WTC11 (cell line): Measurements from ENCODE around the gene MYO7B. TPM values are rescaled to one million over a fixed set of nuclear protein-coding genes. Genes with fewer than 3 reads are reported as not detected.

Experiments
- ATAC-seq: fragments of 200-7000 bp; cut with Tn5 transposase; 2 replicates; pipeline ENCODE4 v1.10.0; 2021; ENCODE audit warnings: mild to moderate bottlenecking, moderate library complexity
- CTCF ChIA-PET: fragments of 300-600 bp; sonication (Branson Sonifier 250); formaldehyde crosslinking; loops from one replicate; lab custom pipeline; 2021; ENCODE audit warnings: antibody characterized with exemption; lab: Charles Lee
- POLR2A ChIA-PET: fragments of 350-600 bp; sonication (Branson Sonifier 250); formaldehyde crosslinking; loops from one replicate; lab custom pipeline; 2021; ENCODE audit warnings: antibody characterized with exemption; lab: Charles Lee
- DNase-seq: peaks from one replicate; pipeline ENCODE4 v3.0.0; 2021; ENCODE audit warnings: low spot score
- H3K27ac Mint-ChIP-seq: 2 replicates; pipeline ENCODE4 v1.8.0; 2021; ENCODE audit warnings: mixed read lengths
- H3K27me3 Mint-ChIP-seq: 2 replicates; pipeline ENCODE4 v1.8.0; 2021; ENCODE audit warnings: low read depth, mild to moderate bottlenecking, moderate library complexity, mixed read lengths
- H3K36me3 Mint-ChIP-seq: 2 replicates; pipeline ENCODE4 v1.8.0; 2021; ENCODE audit warnings: mixed read lengths
- H3K4me1 Mint-ChIP-seq: 2 replicates; pipeline ENCODE4 v1.8.0; 2022; ENCODE audit warnings: mixed read lengths
- H3K4me3 Mint-ChIP-seq: 2 replicates; pipeline ENCODE4 v1.8.0; 2021; ENCODE audit warnings: mild to moderate bottlenecking, moderate library complexity, mixed read lengths
- H3K9me3 Mint-ChIP-seq: 2 replicates; pipeline ENCODE4 v1.8.0; 2021; ENCODE audit warnings: mixed read lengths
- EMX1 ChIP-seq: fragments of 250-450 bp; sonication (Bioruptor Pico); IDR thresholded peaks from 2 replicates; pipeline ENCODE4 v1.8.0; 2021; ENCODE audit warnings: mild to moderate bottlenecking
- GABPB1 ChIP-seq: sonication (generic); formaldehyde crosslinking; IDR thresholded peaks from 2 replicates; pipeline ENCODE4 v1.8.1; 2023; ENCODE audit warnings: mild to moderate bottlenecking, missing genetic modification reagents
- JAZF1 ChIP-seq: fragments of 250-450 bp; sonication (Bioruptor Pico); IDR thresholded peaks from 2 replicates; pipeline ENCODE4 v1.9.0; 2021; ENCODE audit warnings: moderate library complexity, mild to moderate bottlenecking, inconsistent platforms
- MYBL2 ChIP-seq: sonication (generic); formaldehyde crosslinking; IDR thresholded peaks from 2 replicates; pipeline ENCODE4 v1.8.1; 2023; ENCODE audit warnings: mild to moderate bottlenecking, moderate library complexity, missing genetic modification reagents
- NR2C2 ChIP-seq: sonication (generic); formaldehyde crosslinking; IDR thresholded peaks from 2 replicates; pipeline ENCODE4 v1.8.0; 2022; ENCODE audit warnings: mild to moderate bottlenecking, missing genetic modification reagents
- OVOL2 ChIP-seq: fragments of 250-450 bp; sonication (Bioruptor Pico); IDR thresholded peaks from 2 replicates; pipeline ENCODE4 v1.9.0; 2021; ENCODE audit warnings: mild to moderate bottlenecking, borderline replicate concordance
- PRRX2 ChIP-seq: fragments of 250-450 bp; sonication (Bioruptor Pico); IDR thresholded peaks from 2 replicates; pipeline ENCODE4 v1.8.0; 2021; ENCODE audit warnings: mild to moderate bottlenecking
- RELA ChIP-seq: sonication (generic); formaldehyde crosslinking; IDR thresholded peaks from 2 replicates; pipeline ENCODE4 v1.8.1; 2022; ENCODE audit warnings: missing genetic modification reagents, mild to moderate bottlenecking, borderline replicate concordance
- RORB ChIP-seq: fragments of 250-450 bp; sonication (Bioruptor Pico); IDR thresholded peaks from 2 replicates; pipeline ENCODE4 v1.9.0; 2021; ENCODE audit warnings: mild to moderate bottlenecking
- SMAD3 ChIP-seq: sonication (generic); formaldehyde crosslinking; IDR thresholded peaks from 2 replicates; pipeline ENCODE4 v1.8.0; 2022; ENCODE audit warnings: missing genetic modification reagents, mild to moderate bottlenecking, borderline replicate concordance
- TEAD4 ChIP-seq: sonication (generic); formaldehyde crosslinking; IDR thresholded peaks from 2 replicates; pipeline ENCODE4 v1.8.0; 2022; ENCODE audit warnings: mild to moderate bottlenecking, missing genetic modification reagents
- TP53 ChIP-seq: sonication (generic); formaldehyde crosslinking; IDR thresholded peaks from 2 replicates; pipeline ENCODE4 v1.8.1; 2023; ENCODE audit warnings: mild to moderate bottlenecking, missing genetic modification reagents
- ZNF317 ChIP-seq: sonication (generic); formaldehyde crosslinking; IDR thresholded peaks from 2 replicates; pipeline ENCODE4 v1.8.1; 2023; ENCODE audit warnings: low read depth, mild to moderate bottlenecking, moderate library complexity, missing genetic modification reagents, borderline replicate concordance
- total RNA-seq: library from RNA; stranded (reverse); gene quantifications from 3 replicates; pipeline ENCODE4 v1.2.3, GENCODE V29; 2021
- TF ChIP-seq, protein P1 (sequence below): sonication (generic); formaldehyde crosslinking; IDR thresholded peaks from 2 replicates; pipeline ENCODE4 v1.8.1; 2023; ENCODE audit warnings: mild to moderate bottlenecking, missing genetic modification reagents, moderate library complexity
- TF ChIP-seq, protein P2 (sequence below): fragments of 250-450 bp; sonication (Bioruptor Pico); IDR thresholded peaks from 2 replicates; pipeline ENCODE4 v1.8.0; 2021; ENCODE audit warnings: mild to moderate bottlenecking
- TF ChIP-seq, protein P3 (sequence below): fragments of 250-450 bp; sonication (Bioruptor Pico); IDR thresholded peaks from 2 replicates; pipeline ENCODE4 v2.1.2; 2022; ENCODE audit warnings: mild to moderate bottlenecking, moderate library complexity
- TF ChIP-seq, protein P4 (sequence below): sonication (generic); formaldehyde crosslinking; IDR thresholded peaks from 2 replicates; pipeline ENCODE4 v1.8.0; 2022; ENCODE audit warnings: mild to moderate bottlenecking, missing genetic modification reagents
- TF ChIP-seq, protein P5 (sequence below): sonication (generic); formaldehyde crosslinking; IDR thresholded peaks from 2 replicates; pipeline ENCODE4 v1.8.0; 2022; ENCODE audit warnings: mild to moderate bottlenecking, missing genetic modification reagents
- TF ChIP-seq, protein P6 (sequence below): sonication (generic); formaldehyde crosslinking; IDR thresholded peaks from 2 replicates; pipeline ENCODE4 v1.8.1; 2023; ENCODE audit warnings: mild to moderate bottlenecking, moderate library complexity, missing genetic modification reagents

Gene MYO7B
- total RNA-seq, 1 experiment from 2014 or later = not detected

DNA sequence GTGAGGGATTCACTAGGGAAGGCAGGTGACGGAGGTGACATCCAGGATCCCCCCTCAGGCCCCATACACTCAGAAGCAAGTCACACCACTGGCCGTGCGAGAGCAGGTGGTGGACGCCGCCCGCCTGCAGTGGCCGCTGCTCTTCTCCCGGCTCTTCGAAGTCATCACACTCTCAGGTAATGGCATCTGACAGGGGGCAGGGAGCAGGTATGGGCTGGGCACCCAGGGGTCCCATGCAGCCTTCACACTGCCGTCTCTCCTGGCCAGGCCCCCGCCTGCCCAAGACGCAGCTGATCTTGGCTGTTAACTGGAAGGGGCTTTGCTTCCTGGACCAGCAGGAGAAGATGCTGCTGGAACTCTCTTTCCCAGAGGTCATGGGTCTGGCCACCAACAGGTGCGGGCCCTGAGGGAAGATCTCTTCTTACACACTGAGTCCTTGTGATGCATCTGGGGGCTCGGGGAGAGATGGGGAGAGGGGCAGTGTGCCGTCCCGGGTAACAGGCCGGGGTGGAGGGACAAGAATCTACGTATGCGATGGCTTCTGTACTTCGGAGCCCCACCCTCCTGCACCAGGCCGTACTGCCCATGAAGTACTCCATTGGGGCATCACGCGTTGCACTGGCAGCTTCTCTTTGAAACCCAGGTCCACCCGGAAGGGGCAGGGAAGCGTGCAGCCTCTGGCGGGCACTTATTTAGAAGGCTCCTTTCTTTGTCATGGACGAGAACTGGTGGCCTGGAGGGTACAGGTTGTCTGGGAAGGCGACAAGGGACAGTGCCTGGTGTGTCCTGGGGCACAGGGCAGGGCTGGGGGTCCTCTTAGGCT, 91.6 kb downstream of the MYO7B start (continued):
- TF ChIP-seq, protein P1, sequence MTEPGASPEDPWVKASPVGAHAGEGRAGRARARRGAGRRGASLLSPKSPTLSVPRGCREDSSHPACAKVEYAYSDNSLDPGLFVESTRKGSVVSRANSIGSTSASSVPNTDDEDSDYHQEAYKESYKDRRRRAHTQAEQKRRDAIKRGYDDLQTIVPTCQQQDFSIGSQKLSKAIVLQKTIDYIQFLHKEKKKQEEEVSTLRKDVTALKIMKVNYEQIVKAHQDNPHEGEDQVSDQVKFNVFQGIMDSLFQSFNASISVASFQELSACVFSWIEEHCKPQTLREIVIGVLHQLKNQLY (CRISPR knock-in tag) = no peak
- TF ChIP-seq NR2C2 (CRISPR knock-in tag) (no peak), EMX1 (CRISPR knock-in tag) (no peak), ZNF317 (CRISPR knock-in tag) (no peak), PRRX2 (no peak), GABPB1 (CRISPR knock-in tag) (no peak), TEAD4 (no peak), OVOL2 (CRISPR knock-in tag) (no peak)
- TF ChIP-seq, protein P2, sequence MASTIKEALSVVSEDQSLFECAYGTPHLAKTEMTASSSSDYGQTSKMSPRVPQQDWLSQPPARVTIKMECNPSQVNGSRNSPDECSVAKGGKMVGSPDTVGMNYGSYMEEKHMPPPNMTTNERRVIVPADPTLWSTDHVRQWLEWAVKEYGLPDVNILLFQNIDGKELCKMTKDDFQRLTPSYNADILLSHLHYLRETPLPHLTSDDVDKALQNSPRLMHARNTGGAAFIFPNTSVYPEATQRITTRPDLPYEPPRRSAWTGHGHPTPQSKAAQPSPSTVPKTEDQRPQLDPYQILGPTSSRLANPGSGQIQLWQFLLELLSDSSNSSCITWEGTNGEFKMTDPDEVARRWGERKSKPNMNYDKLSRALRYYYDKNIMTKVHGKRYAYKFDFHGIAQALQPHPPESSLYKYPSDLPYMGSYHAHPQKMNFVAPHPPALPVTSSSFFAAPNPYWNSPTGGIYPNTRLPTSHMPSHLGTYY (CRISPR knock-in tag) = no peak
- TF ChIP-seq, protein P3, sequence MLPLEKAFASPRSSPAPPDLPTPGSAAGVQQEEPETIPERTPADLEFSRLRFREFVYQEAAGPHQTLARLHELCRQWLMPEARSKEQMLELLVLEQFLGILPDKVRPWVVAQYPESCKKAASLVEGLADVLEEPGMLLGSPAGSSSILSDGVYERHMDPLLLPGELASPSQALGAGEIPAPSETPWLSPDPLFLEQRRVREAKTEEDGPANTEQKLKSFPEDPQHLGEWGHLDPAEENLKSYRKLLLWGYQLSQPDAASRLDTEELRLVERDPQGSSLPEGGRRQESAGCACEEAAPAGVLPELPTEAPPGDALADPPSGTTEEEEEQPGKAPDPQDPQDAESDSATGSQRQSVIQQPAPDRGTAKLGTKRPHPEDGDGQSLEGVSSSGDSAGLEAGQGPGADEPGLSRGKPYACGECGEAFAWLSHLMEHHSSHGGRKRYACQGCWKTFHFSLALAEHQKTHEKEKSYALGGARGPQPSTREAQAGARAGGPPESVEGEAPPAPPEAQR (CRISPR knock-in tag) = no peak

DNA sequence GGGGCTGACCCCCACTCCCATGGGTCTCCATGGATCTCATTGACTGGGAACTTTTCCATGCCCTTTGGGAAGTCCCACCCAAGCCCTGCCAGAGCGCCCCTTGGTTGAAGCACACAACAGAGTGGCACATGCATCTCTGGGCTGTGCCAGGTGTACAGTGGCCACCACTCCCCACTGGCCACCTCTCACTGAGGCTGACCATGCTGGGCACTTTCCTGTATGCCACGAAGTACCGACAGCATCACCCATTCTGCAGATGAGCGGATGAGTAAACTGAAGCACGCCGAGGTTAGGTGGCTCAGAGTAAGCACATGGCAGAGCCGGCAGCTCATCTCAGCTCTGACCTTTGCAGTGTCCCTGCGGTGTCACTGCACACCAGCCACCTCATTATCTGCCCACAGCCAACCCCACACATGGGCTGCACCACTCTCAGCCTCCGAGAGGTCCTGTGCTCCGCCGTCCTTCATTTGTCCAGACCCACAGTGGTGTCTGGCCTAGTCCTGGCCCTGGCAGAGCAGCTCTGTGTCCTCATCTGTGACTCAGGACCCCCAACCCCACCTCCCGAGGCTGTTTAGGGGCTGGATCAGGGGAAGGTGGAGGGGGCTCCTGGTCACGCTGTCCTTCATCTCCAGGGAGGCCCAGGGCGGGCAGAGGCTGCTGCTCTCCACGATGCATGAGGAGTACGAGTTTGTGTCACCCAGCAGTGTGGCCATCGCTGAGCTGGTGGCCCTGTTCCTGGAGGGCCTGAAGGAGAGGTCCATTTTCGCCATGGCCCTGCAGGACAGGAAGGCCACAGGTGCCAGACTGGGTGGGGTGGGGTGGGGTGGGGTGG, 92.5 kb downstream of the MYO7B start:
- POLR2A ChIA-PET = no interaction called here
- CTCF ChIA-PET = interaction anchor here (0.9 to 1.6 kb wide), 2 partner anchors 10 to 36 kb away, joined by 3 to 8 read pairs; no protein-coding TSS in a partner anchor
- Mint-ChIP-seq H3K4me3 (no peak overlapping the region), H3K27me3 (no peaks in the 10 kb centered on the region), H3K4me1 (no peaks in the 10 kb centered on the region), H3K27ac (no peak overlapping the region), H3K36me3 (no peaks in the 10 kb centered on the region), H3K9me3 (no peaks in the 10 kb centered on the region)
- DNase-seq (no peak), ATAC-seq (no peak)
- TF ChIP-seq, protein P4, sequence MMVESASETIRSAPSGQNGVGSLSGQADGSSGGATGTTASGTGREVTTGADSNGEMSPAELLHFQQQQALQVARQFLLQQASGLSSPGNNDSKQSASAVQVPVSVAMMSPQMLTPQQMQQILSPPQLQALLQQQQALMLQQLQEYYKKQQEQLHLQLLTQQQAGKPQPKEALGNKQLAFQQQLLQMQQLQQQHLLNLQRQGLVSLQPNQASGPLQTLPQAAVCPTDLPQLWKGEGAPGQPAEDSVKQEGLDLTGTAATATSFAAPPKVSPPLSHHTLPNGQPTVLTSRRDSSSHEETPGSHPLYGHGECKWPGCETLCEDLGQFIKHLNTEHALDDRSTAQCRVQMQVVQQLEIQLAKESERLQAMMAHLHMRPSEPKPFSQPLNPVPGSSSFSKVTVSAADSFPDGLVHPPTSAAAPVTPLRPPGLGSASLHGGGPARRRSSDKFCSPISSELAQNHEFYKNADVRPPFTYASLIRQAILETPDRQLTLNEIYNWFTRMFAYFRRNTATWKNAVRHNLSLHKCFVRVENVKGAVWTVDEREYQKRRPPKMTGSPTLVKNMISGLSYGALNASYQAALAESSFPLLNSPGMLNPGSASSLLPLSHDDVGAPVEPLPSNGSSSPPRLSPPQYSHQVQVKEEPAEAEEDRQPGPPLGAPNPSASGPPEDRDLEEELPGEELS (CRISPR knock-in tag) = no peak
- TF ChIP-seq SMAD3 (CRISPR knock-in tag) = no peak

DNA sequence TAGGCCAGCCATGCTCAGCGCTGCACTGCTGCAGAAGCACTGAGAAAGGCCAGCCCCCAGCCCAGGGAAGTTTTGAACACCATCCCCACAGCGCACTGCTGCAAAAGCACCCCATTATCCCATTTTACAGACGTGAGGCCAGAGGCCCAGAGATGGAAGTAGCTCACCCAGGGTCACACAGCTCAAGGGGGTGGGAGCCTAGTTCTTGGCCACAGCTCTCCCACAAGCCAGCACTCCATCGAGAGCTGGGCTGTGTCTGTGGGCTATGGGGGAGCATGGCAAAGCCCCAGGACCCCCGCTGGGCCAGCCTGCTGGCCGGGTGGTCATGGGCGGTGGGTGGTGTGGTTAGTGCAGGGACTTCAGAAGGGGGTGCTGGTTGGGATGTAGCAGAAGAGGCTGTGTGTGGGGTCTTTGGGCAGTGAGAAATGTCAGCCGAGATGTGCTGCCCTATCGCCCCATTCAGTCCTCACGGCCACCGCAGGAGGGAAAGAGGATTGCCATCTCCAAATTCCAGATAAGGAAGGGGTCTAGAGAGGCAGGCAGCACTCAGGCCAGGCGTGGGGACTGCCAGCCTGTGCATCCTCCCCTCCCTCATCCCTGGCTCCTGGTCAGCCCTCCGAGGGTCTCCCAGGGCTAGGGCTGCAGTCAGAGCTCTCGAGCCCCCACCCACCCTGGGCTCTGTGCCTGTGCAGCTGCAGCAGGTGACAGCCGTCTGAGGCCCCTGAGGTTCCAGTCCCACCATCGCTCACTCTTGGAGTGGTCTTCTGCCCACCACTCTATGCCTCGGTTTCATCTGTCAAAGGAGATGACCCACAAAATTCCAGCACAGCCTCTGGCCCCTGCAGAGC, 93.5 kb downstream of the MYO7B start:
- Mint-ChIP-seq H3K27ac (no peak overlapping the region), H3K27me3 (no peaks in the 10 kb centered on the region), H3K4me3 (no peak overlapping the region), H3K4me1 (no peaks in the 10 kb centered on the region), H3K36me3 (no peaks in the 10 kb centered on the region), H3K9me3 (no peaks in the 10 kb centered on the region)
- ATAC-seq = no peak
- ChIA-PET POLR2A (no interaction called here), CTCF (interaction anchor here (0.9 to 1.6 kb wide), 2 partner anchors 9 to 37 kb away, joined by 3 to 8 read pairs; no protein-coding TSS in a partner anchor)
- no peak for DNase-seq
- TF ChIP-seq MYBL2 (CRISPR knock-in tag) (no peak), TP53 (CRISPR knock-in tag) (no peak), RELA (CRISPR knock-in tag) (no peak), JAZF1 (CRISPR knock-in tag) (no peak), RORB (no peak), GABPB1 (CRISPR knock-in tag) (no peak)
- TF ChIP-seq, protein P3 (CRISPR knock-in tag) = no peak
- TF ChIP-seq, protein P5, sequence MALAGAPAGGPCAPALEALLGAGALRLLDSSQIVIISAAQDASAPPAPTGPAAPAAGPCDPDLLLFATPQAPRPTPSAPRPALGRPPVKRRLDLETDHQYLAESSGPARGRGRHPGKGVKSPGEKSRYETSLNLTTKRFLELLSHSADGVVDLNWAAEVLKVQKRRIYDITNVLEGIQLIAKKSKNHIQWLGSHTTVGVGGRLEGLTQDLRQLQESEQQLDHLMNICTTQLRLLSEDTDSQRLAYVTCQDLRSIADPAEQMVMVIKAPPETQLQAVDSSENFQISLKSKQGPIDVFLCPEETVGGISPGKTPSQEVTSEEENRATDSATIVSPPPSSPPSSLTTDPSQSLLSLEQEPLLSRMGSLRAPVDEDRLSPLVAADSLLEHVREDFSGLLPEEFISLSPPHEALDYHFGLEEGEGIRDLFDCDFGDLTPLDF (CRISPR knock-in tag) = no peak
- TF ChIP-seq, protein P6, sequence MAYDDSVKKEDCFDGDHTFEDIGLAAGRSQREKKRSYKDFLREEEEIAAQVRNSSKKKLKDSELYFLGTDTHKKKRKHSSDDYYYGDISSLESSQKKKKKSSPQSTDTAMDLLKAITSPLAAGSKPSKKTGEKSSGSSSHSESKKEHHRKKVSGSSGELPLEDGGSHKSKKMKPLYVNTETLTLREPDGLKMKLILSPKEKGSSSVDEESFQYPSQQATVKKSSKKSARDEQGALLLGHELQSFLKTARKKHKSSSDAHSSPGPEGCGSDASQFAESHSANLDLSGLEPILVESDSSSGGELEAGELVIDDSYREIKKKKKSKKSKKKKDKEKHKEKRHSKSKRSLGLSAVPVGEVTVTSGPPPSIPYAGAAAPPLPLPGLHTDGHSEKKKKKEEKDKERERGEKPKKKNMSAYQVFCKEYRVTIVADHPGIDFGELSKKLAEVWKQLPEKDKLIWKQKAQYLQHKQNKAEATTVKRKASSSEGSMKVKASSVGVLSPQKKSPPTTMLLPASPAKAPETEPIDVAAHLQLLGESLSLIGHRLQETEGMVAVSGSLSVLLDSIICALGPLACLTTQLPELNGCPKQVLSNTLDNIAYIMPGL = no peak
